Measurements from ENCODE around the gene CRTC2.
"Not testable (repeated sequence)": the region's sequence is repeated elsewhere in the genome, so short reads cannot be mapped to it uniquely, and the experiment has no call there.

GRCh38 chr1:153979091-153979490 is 20.7 kb upstream of the CRTC2 start:
- TF ChIP-seq CTCF (conservative IDR thresholded peaks at IDR 0.05; ENCODE audit: low read length); EZH2phosphoT487 (IDR thresholded peaks at IDR 0.05; ENCODE audit: borderline replicate concordance): not testable (repeated sequence)
